Large intestine (tissue), 3 donors: Measurements from ENCODE around the gene FBXO36. TPM values are rescaled to one million over a fixed set of nuclear protein-coding genes. Genes with fewer than 3 reads are reported as not detected.

Experiments
- DNase-seq, 2 donors: peaks; one replicate each; pipeline versions ENCODE4 v3.0.0 to v3.0.0-alpha.2; 2013
- H3K27ac ChIP-seq: one replicate; pipeline ENCODE4 v1.5.1; 2013; ENCODE audit warnings: low read length
- H3K27me3 ChIP-seq: 2 replicates; pipeline ENCODE4 v1.6.1; 2013; ENCODE audit warnings: low read length; ENCODE audit not compliant: control insufficient read depth, insufficient read depth
- H3K36me3 ChIP-seq: 2 replicates; pipeline ENCODE4 v1.6.1; 2013; ENCODE audit warnings: low read length; ENCODE audit not compliant: control insufficient read depth, insufficient read depth
- H3K4me1 ChIP-seq: one replicate; pipeline ENCODE4 v1.6.1; 2013; ENCODE audit warnings: low read length; ENCODE audit not compliant: control insufficient read depth, insufficient read depth
- H3K4me3 ChIP-seq: one replicate; pipeline ENCODE4 v1.5.1; 2013; ENCODE audit warnings: low read length
- H3K9me3 ChIP-seq: one replicate; pipeline ENCODE4 v1.6.1; 2013; ENCODE audit warnings: mild to moderate bottlenecking, low read depth, low read length, moderate library complexity; ENCODE audit not compliant: control insufficient read depth
- WGBS: methylation state at CpG from one replicate; pipeline ENCODE4 v1.1.5; 2013; ENCODE audit warnings: low lambda C conversion rate; ENCODE audit not compliant: insufficient coverage; 5-methylcytosine and 5-hydroxymethylcytosine counted together
- polyA plus RNA-seq: library from polyadenylated mRNA; unstranded; fragments of 120-200 nt; gene quantifications from one replicate; pipeline ENCODE4 v1.2.1, GENCODE V29; 2013

The FBXO36 gene
- polyA plus RNA-seq, 1 donor = 2.6 TPM

GRCh38 chr2:230007931-230008707 is 85.8 kb downstream of the FBXO36 start:
- no peaks in the 10 kb centered on the region for H3K4me1 ChIP-seq
- H3K27ac ChIP-seq = no peak overlapping the region
- 49% methylated on average over 3 of the region's 12 CpGs for WGBS

GRCh38 chr2:230008708-230009066 is 86.4 kb downstream of the FBXO36 start:
- H3K27ac ChIP-seq = no peak overlapping the region

More at GRCh38 chr2:230007931-230008707, 85.8 kb downstream of the FBXO36 start:
- H3K36me3 ChIP-seq = no peaks in the 10 kb centered on the region
- DNase-seq = peak; percentile 35 to 40
- no peak overlapping the region for H3K4me3 ChIP-seq
- no peaks in the 10 kb centered on the region for H3K27me3 ChIP-seq
- no peaks in the 10 kb centered on the region for H3K9me3 ChIP-seq

GRCh38 chr2:230010501-230010900 is 88.2 kb downstream of the FBXO36 start:
- H3K36me3 ChIP-seq = no peaks in the 10 kb centered on the region
- no CpG with 5 or more reads among the region's 6 CpGs for WGBS
- H3K4me3 ChIP-seq = no peak overlapping the region
- no peak overlapping the region for H3K27ac ChIP-seq
- no peaks in the 10 kb centered on the region for H3K27me3 ChIP-seq
- no peaks in the 10 kb centered on the region for H3K9me3 ChIP-seq
- no peak for DNase-seq
- H3K4me1 ChIP-seq = no peaks in the 10 kb centered on the region

More at GRCh38 chr2:230008708-230009066, 86.4 kb downstream of the FBXO36 start:
- no peaks in the 10 kb centered on the region for H3K27me3 ChIP-seq
- WGBS = 80% methylated on average over 1 of the region's 1 CpG
- DNase-seq = no peak
- H3K4me3 ChIP-seq = no peak overlapping the region
- H3K4me1 ChIP-seq = no peaks in the 10 kb centered on the region
- H3K9me3 ChIP-seq = no peaks in the 10 kb centered on the region
- no peaks in the 10 kb centered on the region for H3K36me3 ChIP-seq

GRCh38 chr2:230011617-230012016 is 89.3 kb downstream of the FBXO36 start:
- Histone ChIP-seq H3K27me3 (no peaks in the 10 kb centered on the region), H3K9me3 (no peaks in the 10 kb centered on the region), H3K4me3 (no peak overlapping the region), H3K36me3 (no peaks in the 10 kb centered on the region), H3K27ac (no peak overlapping the region), H3K4me1 (no peaks in the 10 kb centered on the region)
- WGBS = no CpG with 5 or more reads among the region's 1 CpG
- DNase-seq = no peak

GRCh38 chr2:230012267-230012884 is 90.1 kb downstream of the FBXO36 start:
- no peak overlapping the region for H3K27ac ChIP-seq
- WGBS = 100% methylated on average over 1 of the region's 10 CpGs
- no peaks in the 10 kb centered on the region for H3K4me1 ChIP-seq
- H3K9me3 ChIP-seq = no peaks in the 10 kb centered on the region
- no peak for DNase-seq
- no peaks in the 10 kb centered on the region for H3K27me3 ChIP-seq
- no peaks in the 10 kb centered on the region for H3K36me3 ChIP-seq
- no peak overlapping the region for H3K4me3 ChIP-seq

DNA sequence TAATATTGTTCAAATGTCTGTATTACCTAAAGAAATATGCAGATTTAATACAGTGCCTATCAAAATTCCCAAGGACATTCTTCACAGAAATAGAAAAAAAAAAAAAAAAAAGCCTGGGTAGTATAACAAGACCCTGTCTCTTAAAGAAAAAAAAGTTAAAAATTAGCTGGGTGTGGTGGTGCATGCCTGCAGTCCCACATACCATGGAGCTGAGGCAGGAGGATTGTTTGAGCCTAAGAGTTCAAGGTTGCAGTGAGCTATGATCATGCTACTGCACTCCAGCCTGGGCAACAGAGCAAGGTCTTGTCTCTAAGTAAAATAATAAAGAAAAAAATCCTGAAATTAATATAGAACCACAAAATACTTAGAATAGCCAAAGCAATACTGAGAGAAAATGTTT is 94.5 kb downstream of the FBXO36 start:
- Histone ChIP-seq H3K27ac (no peak overlapping the region), H3K27me3 (no peaks in the 10 kb centered on the region), H3K4me1 (no peaks in the 10 kb centered on the region)

DNA sequence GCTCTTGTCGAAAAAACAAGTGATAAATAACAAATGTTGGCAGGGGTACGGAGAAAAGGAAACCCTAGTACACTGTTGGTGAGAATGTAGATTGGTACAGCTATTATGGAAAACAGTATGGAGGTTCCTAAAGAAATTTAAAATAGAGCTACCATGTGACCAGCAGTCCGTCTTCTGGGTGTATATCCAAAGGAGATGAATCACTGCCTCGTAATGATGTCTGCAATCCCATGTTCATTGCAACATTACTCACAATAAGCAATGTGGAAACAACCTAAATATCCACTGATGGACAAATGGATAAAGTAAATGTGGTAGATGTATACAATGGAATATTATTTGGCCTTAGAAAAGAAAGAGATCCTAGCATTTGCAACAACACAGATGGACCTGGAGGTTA is 95.8 kb downstream of the FBXO36 start:
- Histone ChIP-seq H3K27ac (no peak overlapping the region), H3K4me1 (no peaks in the 10 kb centered on the region), H3K9me3 (no peaks in the 10 kb centered on the region), H3K27me3 (no peaks in the 10 kb centered on the region), H3K36me3 (no peaks in the 10 kb centered on the region), H3K4me3 (no peak overlapping the region)
- DNase-seq = no peak
- WGBS = no CpG with 5 or more reads among the region's 4 CpGs

More for the DNA sequence above, 94.5 kb downstream of the FBXO36 start:
- no peaks in the 10 kb centered on the region for H3K36me3 ChIP-seq
- no peak overlapping the region for H3K4me3 ChIP-seq
- no peak for DNase-seq
- no peaks in the 10 kb centered on the region for H3K9me3 ChIP-seq

GRCh38 chr2:230019742-230020141 is 97.4 kb downstream of the FBXO36 start:
- Histone ChIP-seq H3K4me1 (no peaks in the 10 kb centered on the region), H3K4me3 (no peak overlapping the region), H3K36me3 (no peaks in the 10 kb centered on the region), H3K27me3 (no peaks in the 10 kb centered on the region), H3K9me3 (no peaks in the 10 kb centered on the region), H3K27ac (no peak overlapping the region)
- DNase-seq = no peak
- no CpG with 5 or more reads among the region's 3 CpGs for WGBS

DNA sequence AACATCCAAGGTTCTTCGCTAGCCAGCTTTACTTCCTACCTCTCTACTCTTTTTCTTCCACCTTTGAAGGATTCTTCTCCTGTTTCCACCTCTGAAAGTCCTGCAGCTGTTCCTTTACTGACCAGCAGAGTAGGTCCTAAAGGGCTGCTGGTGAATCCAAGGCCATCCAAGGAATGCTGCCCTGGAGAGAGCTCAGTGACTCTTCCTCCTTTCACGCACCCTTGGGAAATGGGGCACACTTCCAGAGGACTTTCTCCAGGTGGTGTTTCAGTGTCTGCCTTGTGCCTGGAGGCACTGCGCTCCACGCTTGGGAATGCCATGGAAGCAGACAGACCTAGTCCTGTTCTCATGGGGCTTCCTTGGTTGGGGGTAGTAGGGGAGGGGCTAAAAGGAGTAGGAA is 101.0 kb downstream of the FBXO36 start:
- Histone ChIP-seq H3K4me3 (no peak overlapping the region), H3K4me1 (no peaks in the 10 kb centered on the region)
- WGBS = 100% methylated on average over 1 of the region's 4 CpGs

GRCh38 chr2:230042195-230042594 is 119.9 kb downstream of the FBXO36 start:
- no CpG with 5 or more reads among the region's 1 CpG for WGBS
- H3K4me3 ChIP-seq = no peak overlapping the region
- H3K27me3 ChIP-seq = no peaks in the 10 kb centered on the region
- no peak overlapping the region for H3K27ac ChIP-seq
- no peak for DNase-seq
- no peaks in the 10 kb centered on the region for H3K36me3 ChIP-seq
- no peaks in the 10 kb centered on the region for H3K9me3 ChIP-seq
- H3K4me1 ChIP-seq = no peaks in the 10 kb centered on the region

More for the DNA sequence above, 101.0 kb downstream of the FBXO36 start:
- no peak for DNase-seq
- no peak overlapping the region for H3K27ac ChIP-seq
- no peaks in the 10 kb centered on the region for H3K9me3 ChIP-seq
- H3K36me3 ChIP-seq = no peaks in the 10 kb centered on the region
- H3K27me3 ChIP-seq = no peaks in the 10 kb centered on the region

GRCh38 chr2:230043025-230043424 is 120.7 kb downstream of the FBXO36 start:
- 83% methylated on average over 1 of the region's 5 CpGs for WGBS
- no peaks in the 10 kb centered on the region for H3K4me1 ChIP-seq
- no peak for DNase-seq
- no peaks in the 10 kb centered on the region for H3K27me3 ChIP-seq
- H3K4me3 ChIP-seq = no peak overlapping the region
- no peaks in the 10 kb centered on the region for H3K9me3 ChIP-seq
- H3K36me3 ChIP-seq = no peaks in the 10 kb centered on the region
- H3K27ac ChIP-seq = no peak overlapping the region
